RWPE1 (cell line): Measurements from ENCODE around the gene TMTC1.

ENCODE experiments used
- CTCF ChIA-PET: fragments of 350-600 bp; sonication (Branson Sonifier 250); formaldehyde crosslinking; extraction: SDS; loops from one replicate; lab custom pipeline; 2021; lab: Yijun Ruan, JAX
- POLR2A ChIA-PET: fragments of 400-600 bp; formaldehyde crosslinking; extraction: SDS; loops from one replicate; lab custom pipeline; 2020; ENCODE audit warnings: antibody characterized with exemption; ENCODE audit not compliant: low non-redundant PET; lab: Yijun Ruan, JAX
- DNase-seq: peaks from one replicate; pipeline ENCODE4 v3.0.0; 2012; ENCODE audit warnings: low spot score
- H3K27ac ChIP-seq: fragments of 450-650 bp; 2 replicates; pipeline ENCODE4 v1.5.1; 2017
- CTCF ChIP-seq: fragments of 450-650 bp; conservative IDR thresholded peaks from 2 replicates; pipeline ENCODE4 v1.5.1; 2017; ENCODE audit warnings: low read depth, mild to moderate bottlenecking

TMTC1 gene

GRCh38 chr12:29732191-29732590, 51.6 kb downstream of the TMTC1 start:
- DNase-seq = no peak
- POLR2A ChIA-PET = no interaction called here
- no peak for TF ChIP-seq CTCF
- CTCF ChIA-PET = no interaction called here
- no peak overlapping the region for H3K27ac ChIP-seq

- ChIA-PET POLR2A (no interaction called here), CTCF (no interaction called here)
- no peak for TF ChIP-seq CTCF
- DNase-seq = no peak
- no peak overlapping the region for H3K27ac ChIP-seq
These were observed 52.2 kb downstream of the TMTC1 start for GRCh38 chr12:29731591-29731990.

- ChIA-PET CTCF (no interaction called here), POLR2A (no interaction called here)
- TF ChIP-seq CTCF = no peak
- H3K27ac ChIP-seq = no peak overlapping the region
- no peak for DNase-seq
These were observed 53.3 kb downstream of the TMTC1 start for GRCh38 chr12:29730481-29730880.

GRCh38 chr12:29728030-29728429, 55.7 kb downstream of the TMTC1 start:
- H3K27ac ChIP-seq = no peak overlapping the region
- no peak for TF ChIP-seq CTCF
- ChIA-PET CTCF (no interaction called here), POLR2A (no interaction called here)
- no peak for DNase-seq

DNA sequence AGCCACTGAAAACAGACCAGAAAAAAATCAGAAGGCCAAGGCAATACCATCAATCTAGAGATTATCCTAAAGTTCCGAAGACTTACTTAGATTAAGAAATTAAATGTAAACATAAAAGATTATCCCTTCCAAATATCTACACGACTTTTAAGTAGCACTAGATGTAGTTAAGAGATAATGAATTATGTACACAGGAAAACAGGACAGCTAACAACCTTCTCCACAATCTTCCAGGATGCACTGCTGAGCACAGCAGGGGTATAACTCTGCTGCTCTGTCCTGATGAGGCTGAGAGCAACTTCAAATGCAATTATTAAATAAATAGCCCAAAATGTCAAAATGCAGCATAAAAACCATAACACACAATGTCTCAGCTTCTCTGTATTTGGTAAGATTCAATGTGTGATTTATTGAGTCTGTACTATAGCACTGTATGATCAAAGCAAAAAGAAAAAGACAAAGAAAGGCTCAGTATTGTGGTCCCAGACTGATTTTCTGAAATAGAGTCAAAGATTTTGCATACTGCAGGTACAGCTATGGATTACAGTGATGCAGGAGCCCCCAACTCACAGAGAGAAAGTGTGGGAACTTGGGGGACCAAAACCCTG, 56.9 kb downstream of the TMTC1 start:
- no peak overlapping the region for H3K27ac ChIP-seq
- CTCF ChIA-PET = no interaction called here
- TF ChIP-seq CTCF = no peak
- DNase-seq = no peak
- POLR2A ChIA-PET = no interaction called here

DNA sequence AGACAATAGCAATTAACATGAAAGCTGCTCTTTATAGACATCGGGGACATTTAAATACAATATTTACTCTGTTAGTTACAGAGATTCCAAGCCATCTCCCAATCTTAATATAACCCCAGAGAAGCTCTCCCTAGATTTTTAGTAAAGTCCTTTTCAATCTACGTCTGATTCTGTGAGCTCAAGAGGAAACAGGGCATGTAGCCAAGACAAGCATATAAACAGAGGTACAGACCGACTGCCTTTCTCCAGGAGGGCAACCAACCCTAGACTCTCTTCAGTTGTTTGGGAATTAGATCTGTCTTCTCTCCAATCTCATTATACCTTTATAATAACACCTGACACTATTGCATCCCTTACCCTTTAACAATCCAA, 57.4 kb downstream of the TMTC1 start:
- no peak for DNase-seq
- H3K27ac ChIP-seq = no peak overlapping the region
- ChIA-PET CTCF (no interaction called here), POLR2A (no interaction called here)
- TF ChIP-seq CTCF = no peak
